ENCODE data around the gene ADAM15.

DNA sequence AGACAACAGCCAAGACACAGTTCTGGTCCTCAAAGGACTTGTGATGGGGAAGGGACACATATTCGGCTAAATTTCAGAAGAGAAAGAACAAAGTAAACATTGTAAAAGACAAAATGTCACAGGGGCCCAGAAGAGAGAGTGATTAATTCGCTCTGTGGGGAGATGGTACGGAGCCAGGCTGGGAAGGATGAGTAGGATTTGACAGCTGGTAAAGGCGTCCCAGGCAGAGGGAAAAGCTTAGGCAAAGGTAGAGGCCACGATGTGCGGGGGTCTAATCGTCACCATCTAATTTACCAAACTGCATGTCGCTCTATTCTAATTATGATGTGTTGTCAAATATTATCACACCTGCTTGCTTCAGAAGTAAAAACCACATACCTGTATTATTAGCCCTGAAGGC, 59.3 kb downstream of the ADAM15 start:
- TF ChIP-seq, protein P1, sequence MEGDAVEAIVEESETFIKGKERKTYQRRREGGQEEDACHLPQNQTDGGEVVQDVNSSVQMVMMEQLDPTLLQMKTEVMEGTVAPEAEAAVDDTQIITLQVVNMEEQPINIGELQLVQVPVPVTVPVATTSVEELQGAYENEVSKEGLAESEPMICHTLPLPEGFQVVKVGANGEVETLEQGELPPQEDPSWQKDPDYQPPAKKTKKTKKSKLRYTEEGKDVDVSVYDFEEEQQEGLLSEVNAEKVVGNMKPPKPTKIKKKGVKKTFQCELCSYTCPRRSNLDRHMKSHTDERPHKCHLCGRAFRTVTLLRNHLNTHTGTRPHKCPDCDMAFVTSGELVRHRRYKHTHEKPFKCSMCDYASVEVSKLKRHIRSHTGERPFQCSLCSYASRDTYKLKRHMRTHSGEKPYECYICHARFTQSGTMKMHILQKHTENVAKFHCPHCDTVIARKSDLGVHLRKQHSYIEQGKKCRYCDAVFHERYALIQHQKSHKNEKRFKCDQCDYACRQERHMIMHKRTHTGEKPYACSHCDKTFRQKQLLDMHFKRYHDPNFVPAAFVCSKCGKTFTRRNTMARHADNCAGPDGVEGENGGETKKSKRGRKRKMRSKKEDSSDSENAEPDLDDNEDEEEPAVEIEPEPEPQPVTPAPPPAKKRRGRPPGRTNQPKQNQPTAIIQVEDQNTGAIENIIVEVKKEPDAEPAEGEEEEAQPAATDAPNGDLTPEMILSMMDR (IDR thresholded peaks at IDR 0.05; ENCODE audit: low read length): no peak
- no peak for TF ChIP-seq EZH2 (IDR thresholded peaks at IDR 0.05; ENCODE audit: borderline replicate concordance, low read length)

All from OCI-LY1 (cell line).